Nephron progenitor cell (in vitro differentiated cells): ENCODE measurements around the gene CFAP74.

Experiments used
- DNase-seq: peaks from one replicate; pipeline ENCODE4 v3.0.0; 2021
- H3K27ac Mint-ChIP-seq: 2 replicates; pipeline ENCODE4 v1.8.0; 2021; ENCODE audit warnings: mild to moderate bottlenecking, moderate library complexity, mixed read lengths
- H3K27me3 Mint-ChIP-seq: 2 replicates; pipeline ENCODE4 v1.8.0; 2021; ENCODE audit warnings: mild to moderate bottlenecking, low read depth, mixed read lengths; ENCODE audit not compliant: poor library complexity
- H3K36me3 Mint-ChIP-seq: 2 replicates; pipeline ENCODE4 v1.8.0; 2021; ENCODE audit warnings: low read depth, mixed read lengths
- H3K4me1 Mint-ChIP-seq: 2 replicates; pipeline ENCODE4 v1.8.0; 2021; ENCODE audit warnings: mixed read lengths
- H3K4me3 Mint-ChIP-seq: 2 replicates; pipeline ENCODE4 v1.8.0; 2021; ENCODE audit warnings: mild to moderate bottlenecking, moderate library complexity, mixed read lengths
- H3K9me3 Mint-ChIP-seq: 2 replicates; pipeline ENCODE4 v1.8.0; 2021; ENCODE audit warnings: mild to moderate bottlenecking, moderate library complexity, mixed read lengths
- CTCF ChIP-seq: fragments of 200-600 bp; sonication (generic); IDR thresholded peaks from 2 replicates; pipeline ENCODE4 v1.5.0; 2021; ENCODE audit warnings: antibody characterized with exemption

Gene CFAP74

DNA sequence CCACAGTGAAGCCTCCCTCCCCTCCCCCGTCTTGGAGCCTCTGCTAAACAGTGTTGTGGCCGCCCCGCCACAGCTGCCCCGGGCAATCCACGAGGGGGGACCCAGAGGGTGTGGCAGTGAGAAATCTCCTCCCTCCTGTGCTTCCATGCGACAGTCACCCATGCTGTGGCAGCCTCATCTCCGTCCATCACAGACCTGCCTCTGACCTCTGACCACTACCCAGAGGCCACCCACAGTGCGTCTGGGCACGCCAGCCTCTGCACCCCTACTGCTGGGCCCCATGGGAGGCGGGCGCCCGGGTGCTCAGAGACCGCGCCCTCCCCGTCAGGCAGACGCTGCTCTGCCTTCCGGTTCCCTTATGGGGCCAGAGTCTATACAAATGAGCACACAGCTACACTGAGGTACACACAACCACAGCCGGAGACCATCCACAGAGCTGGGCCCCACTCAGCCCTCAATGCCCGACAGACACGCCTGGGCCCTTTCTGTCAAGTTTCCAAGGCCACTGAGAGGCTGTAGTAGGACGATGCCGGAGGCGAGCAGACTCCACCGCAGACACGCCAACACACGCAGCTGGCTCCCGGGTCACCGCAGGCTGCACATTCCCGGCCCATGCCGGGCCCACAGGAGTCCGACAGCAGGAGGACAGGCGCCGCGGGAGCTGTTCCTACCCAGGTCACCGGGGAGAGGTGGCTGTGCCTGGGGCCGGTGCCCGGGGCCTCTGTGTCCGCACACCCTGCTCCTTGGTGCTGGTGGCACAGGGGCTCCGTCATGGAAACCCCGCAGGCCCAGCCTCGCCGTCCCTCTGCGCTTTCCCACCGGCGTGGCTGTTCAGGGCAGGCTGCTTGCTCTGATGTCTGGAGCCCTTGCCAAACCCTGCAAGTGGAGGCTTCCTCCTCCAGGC lies 60.6 kb downstream of the CFAP74 start:
- DNase-seq: no peak
- Mint-ChIP-seq H3K9me3 (no peaks in the 10 kb centered on the region), H3K4me1 (peaks cover 5% of the 10 kb centered on the region), H3K36me3 (no peaks in the 10 kb centered on the region), H3K4me3 (no peak overlapping the region), H3K27me3 (peaks cover 20% of the 10 kb centered on the region), H3K27ac (no peak overlapping the region)
- TF ChIP-seq CTCF: no peak

DNA sequence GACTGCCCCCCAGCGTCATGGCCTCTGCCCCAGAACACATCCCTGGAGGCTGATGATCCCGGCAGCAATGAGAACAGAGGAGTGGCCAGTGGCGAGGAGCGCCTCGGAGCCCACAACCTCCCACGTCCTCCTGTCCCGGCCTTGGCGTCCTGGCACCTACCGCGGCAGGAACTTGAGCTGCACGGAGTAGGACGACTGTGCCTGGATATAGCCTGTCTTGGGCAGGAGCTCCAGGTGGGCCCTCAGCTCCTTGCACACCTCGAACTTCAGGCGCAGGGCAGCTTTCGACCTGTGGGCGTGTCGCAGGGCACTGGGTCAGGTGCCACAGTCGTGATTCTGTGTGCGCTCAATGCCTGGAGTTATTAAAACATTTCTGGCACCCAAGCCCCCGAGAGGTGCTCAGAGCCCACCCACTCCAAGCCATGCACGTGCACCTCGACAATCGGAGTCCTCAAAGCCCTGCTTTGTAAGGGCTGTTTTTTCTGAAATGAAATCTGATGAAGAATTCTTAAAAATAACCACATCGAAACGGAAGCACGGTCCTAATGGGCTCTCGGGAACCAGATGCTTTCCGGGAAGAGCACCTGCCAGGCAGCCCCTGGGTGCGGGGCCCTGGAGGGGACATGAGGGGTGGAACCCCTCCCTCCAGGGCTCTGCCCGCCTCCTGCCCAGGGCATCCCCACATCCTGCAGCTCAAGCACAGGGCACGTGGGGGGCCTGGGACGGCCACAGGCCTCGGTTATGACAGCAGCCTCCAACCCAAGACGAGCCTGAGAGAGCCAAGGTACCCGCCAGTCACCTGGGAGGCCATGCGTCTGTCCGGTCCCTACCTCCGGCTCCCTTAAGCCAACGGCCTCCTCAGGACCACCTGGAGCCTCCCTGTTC lies 61.5 kb downstream of the CFAP74 start:
- Mint-ChIP-seq H3K9me3 (no peaks in the 10 kb centered on the region), H3K27ac (no peak overlapping the region), H3K4me3 (no peak overlapping the region), H3K4me1 (peaks cover 5% of the 10 kb centered on the region), H3K36me3 (no peaks in the 10 kb centered on the region), H3K27me3 (peaks cover 18% of the 10 kb centered on the region)
- DNase-seq: no peak
- no peak for TF ChIP-seq CTCF

DNA sequence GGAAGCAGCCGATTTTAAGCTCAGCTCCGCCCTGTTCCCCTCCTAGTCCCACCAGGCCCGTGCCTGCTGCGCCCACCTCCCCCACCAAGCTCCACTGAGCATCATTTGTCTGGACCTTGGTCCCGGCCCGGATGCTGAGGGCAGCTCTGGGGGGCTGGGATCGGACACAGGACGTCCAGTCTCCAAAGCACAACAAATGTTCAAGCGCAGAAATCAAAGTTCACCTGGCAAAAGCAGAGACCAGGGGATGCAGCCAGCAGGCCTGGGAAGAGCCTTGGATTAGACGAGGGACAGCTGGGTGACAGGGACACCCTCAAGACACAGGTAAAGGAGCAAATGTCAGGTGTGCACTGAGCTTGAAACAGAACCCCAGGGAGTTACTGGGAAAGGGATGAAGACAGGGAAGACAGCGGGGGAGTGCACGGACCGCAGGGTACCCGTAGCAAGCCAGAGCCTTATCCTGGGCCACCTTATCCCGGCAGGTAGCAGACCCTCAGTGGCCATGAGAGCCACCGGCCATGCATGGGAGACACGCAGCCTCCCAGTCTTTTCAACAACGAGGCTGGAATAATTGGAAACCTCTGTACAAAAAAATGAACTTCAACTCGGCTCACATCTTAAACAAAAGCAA lies 62.3 kb downstream of the CFAP74 start:
- no peak overlapping the region for H3K4me3 Mint-ChIP-seq
- no peak overlapping the region for H3K27ac Mint-ChIP-seq
- H3K4me1 Mint-ChIP-seq: peaks cover 5% of the 10 kb centered on the region
- no peaks in the 10 kb centered on the region for H3K36me3 Mint-ChIP-seq
- TF ChIP-seq CTCF: no peak
- H3K9me3 Mint-ChIP-seq: no peaks in the 10 kb centered on the region
- no peak for DNase-seq
- H3K27me3 Mint-ChIP-seq: peaks cover 14% of the 10 kb centered on the region

DNA sequence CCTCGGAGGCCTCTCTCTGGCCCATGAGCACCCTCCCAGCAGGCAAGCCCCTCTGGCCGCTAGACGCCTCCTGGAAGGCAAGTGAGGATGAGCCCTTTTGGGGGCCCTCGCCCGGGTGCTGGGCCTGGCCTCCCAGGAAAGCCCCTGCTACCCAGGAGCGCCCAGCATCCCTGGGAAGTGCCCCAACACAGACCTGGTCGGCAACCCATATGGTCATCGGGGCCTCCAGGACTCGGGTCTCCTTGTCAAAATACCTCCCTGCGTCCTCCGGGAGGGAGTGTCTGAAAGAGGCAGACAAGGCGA lies 63.5 kb downstream of the CFAP74 start:
- no peaks in the 10 kb centered on the region for H3K9me3 Mint-ChIP-seq
- no peak overlapping the region for H3K4me3 Mint-ChIP-seq
- H3K27ac Mint-ChIP-seq: no peak overlapping the region
- no peak for TF ChIP-seq CTCF
- H3K27me3 Mint-ChIP-seq: peaks cover 8% of the 10 kb centered on the region
- DNase-seq: no peak
- peaks cover 5% of the 10 kb centered on the region for H3K4me1 Mint-ChIP-seq
- H3K36me3 Mint-ChIP-seq: no peaks in the 10 kb centered on the region

DNA sequence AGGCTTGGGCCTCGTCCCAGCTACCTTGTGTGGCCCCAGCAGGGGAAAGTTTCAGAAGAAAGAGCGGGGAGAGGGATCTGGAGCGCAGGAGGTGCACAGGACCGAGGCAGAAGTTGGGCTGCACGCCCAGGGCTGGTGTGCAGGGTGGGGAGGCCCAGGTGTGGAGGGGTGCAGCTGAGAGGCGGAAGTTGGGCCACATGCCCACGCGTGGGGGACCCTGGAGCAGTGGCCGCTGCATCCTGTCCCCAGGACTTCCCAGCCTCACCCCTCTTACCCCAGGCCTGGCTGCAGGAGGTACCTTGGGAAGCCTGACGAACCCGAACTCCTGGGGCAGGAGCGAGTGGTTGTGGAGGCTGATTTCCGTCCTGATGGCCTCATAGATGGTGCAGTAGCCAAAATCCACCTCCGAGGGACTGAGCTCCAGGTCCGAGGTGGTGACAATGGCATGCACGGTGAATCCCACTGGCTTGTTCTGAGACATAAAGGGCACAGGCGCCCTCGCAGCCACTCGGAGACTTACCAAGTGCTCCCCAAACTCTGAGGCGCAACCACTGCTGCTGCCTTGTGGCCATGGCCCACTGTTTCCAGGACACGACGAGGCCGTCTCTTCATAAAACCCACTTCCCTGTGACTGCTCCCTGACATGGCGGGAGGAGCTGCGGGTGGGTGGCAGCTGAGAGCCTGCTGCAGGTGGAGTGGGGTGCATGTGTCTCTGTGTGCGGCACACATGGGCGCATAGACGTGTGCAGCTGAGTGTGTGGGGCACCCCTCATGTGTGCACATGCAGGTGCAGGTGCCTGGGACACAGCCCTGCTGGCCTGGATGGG lies 64.1 kb downstream of the CFAP74 start:
- Mint-ChIP-seq H3K27me3 (peaks cover 5% of the 10 kb centered on the region), H3K9me3 (peaks cover 1% of the 10 kb centered on the region), H3K4me1 (peaks cover 5% of the 10 kb centered on the region), H3K36me3 (no peaks in the 10 kb centered on the region), H3K27ac (no peak overlapping the region), H3K4me3 (no peak overlapping the region)
- no peak for TF ChIP-seq CTCF
- DNase-seq: no peak
